Lung (tissue), 12 donors: ENCODE measurements around the gene P2RY11. TPM values are rescaled to one million over a fixed set of nuclear protein-coding genes. Genes with fewer than 3 reads are reported as not detected.

Experiments used
- ATAC-seq: fragments of 200-7000 bp; cut with Tn5 transposase; one replicate; pipeline ENCODE4 v1.9.1; 2020; ENCODE audit warnings: moderate number of reproducible peaks; ENCODE audit not compliant: insufficient read depth, low FRiP score
- DNase-seq, 3 donors: peaks; one replicate each; pipeline ENCODE4 v3.0.0-alpha.2; 2013 to 2017
- H3K27ac ChIP-seq, 2 donors: one replicate each; pipeline ENCODE4 v1.5.1; 2013; ENCODE audit warnings: mild to moderate bottlenecking in 2 of 2, moderate library complexity in 2 of 2, control low read depth in 1 of 2, inconsistent platforms in 1 of 2, low read depth in 1 of 2, low read length in 1 of 2
- H3K27me3 ChIP-seq, 3 donors: one replicate each; pipeline ENCODE4 v1.5.1; 2013; ENCODE audit warnings: low read length in 2 of 3; ENCODE audit not compliant: control insufficient read depth in 3 of 3, insufficient read depth in 3 of 3
- H3K36me3 ChIP-seq, 4 donors: one replicate each; pipeline ENCODE4 v1.5.1; 2013; ENCODE audit warnings: low read length in 4 of 4, mild to moderate bottlenecking in 1 of 4, moderate library complexity in 1 of 4; ENCODE audit not compliant: control insufficient read depth in 4 of 4, insufficient read depth in 4 of 4
- H3K4me1 ChIP-seq, 5 donors: one replicate each; pipeline ENCODE4 v1.5.1; 2013; ENCODE audit warnings: low read length in 5 of 5, mild to moderate bottlenecking in 2 of 5, moderate library complexity in 1 of 5; ENCODE audit not compliant: control insufficient read depth in 5 of 5, insufficient read depth in 5 of 5
- H3K4me3 ChIP-seq: one replicate; pipeline ENCODE4 v1.5.1; 2013; ENCODE audit warnings: mild to moderate bottlenecking, control low read depth, moderate library complexity
- H3K9ac ChIP-seq, 2 donors: one replicate each; pipeline ENCODE4 v1.5.1; 2013; ENCODE audit warnings: low read length in 2 of 2, control low read depth in 1 of 2; ENCODE audit not compliant: insufficient read depth in 1 of 2
- H3K9me3 ChIP-seq, 4 donors: one replicate each; pipeline ENCODE4 v1.5.1; 2013; ENCODE audit warnings: low read length in 3 of 4, mild to moderate bottlenecking in 1 of 4, moderate library complexity in 1 of 4; ENCODE audit not compliant: control insufficient read depth in 4 of 4, insufficient read depth in 3 of 4
- CTCF ChIP-seq: IDR thresholded peaks from 2 replicates; pipeline ENCODE4 v1.5.1; 2012; ENCODE audit warnings: mild to moderate bottlenecking; ENCODE audit errors: control extremely low read depth, extremely low read depth
- WGBS, 2 donors: extraction: QIAGEN DNeasy Blood & Tissue Kit; methylation state at CpG; one replicate each; pipeline ENCODE4 v1.1.7; 2013; 5-methylcytosine and 5-hydroxymethylcytosine counted together
- polyA plus RNA-seq, 2 donors: library from polyadenylated mRNA; stranded (reverse); fragments of 200-250 nt; gene quantifications; one replicate each; pipeline ENCODE4 v1.2.1, GENCODE V29; 2013
- total RNA-seq, 2 donors: library from RNA; depleted of rRNA in 1 of 2; stranded (reverse); fragments of >200 nt in 1 of 2; gene quantifications; one replicate each; pipeline ENCODE4 v1.2.1, GENCODE V29; 2014 to 2021
- donor health status: control.
- donor health status: control.
- donor health status: Bipolar disorder and iron deficiency.
- donor health status: healthy.
- donor health status: DM: yes; HTN: yes; CAD: no.

The P2RY11 gene
- total and polyA plus RNA-seq, 4 donors: 3.3 to 19.0 (median 13.5) TPM

GRCh38 chr19:10107254-10107653 lies 4.2 kb upstream of the P2RY11 start:
- Histone ChIP-seq H3K4me1 (peaks cover 0 to 23% (median 5%) of the 10 kb centered on the region in 5 donors), H3K9me3 (no peaks in the 10 kb centered on the region), H3K27me3 (no peaks in the 10 kb centered on the region), H3K4me3 (peak overlapping the region; percentile 23), H3K9ac (peak overlapping the region in 1 of 2 donors; percentile 63), H3K27ac (no peak overlapping the region), H3K36me3 (peaks cover 11 to 35% (median 18%) of the 10 kb centered on the region in 4 donors)
- DNase-seq (no peak), ATAC-seq (no peak)
- no peak for TF ChIP-seq CTCF
- WGBS, 2 donors: 78 to 87% methylated on average over 10 of the region's 10 CpGs

DNA sequence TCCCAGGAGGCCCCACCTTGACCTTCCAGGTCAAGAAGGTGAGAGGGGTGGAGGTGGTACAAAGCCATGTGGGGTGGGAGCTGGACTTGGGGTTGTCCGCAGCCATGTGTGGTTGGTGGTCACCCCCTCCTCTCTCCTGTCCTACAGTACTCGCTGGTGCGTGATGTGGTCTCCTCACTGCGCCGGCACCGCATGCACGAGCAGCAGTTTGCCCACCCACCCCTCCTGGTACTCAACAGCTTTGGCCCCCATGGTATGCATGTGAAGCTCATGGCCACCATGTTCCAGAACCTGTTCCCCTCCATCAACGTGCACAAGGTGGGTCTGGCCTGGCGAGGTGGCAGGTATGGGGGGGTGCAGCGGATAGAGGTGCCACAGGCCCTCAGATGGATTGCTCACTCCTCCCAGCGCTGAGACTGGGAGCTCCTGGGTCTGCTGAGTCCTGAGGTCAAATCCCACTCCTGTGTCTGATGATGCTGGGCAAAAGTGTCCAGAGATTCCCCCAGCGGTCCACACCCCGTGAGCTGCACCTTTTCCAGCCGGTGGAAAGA lies 3.6 kb upstream of the P2RY11 start:
- H3K4me3 ChIP-seq: no peak overlapping the region
- peaks cover 11 to 35% (median 18%) of the 10 kb centered on the region in 4 donors for H3K36me3 ChIP-seq
- no peaks in the 10 kb centered on the region for H3K9me3 ChIP-seq
- no peak overlapping the region for H3K27ac ChIP-seq
- no peak for DNase-seq
- no peak for ATAC-seq
- 90 to 97% methylated on average over 14 of the region's 14 CpGs for WGBS, 2 donors
- H3K4me1 ChIP-seq: peaks cover 0 to 18% (median 5%) of the 10 kb centered on the region in 5 donors
- H3K9ac ChIP-seq: no peak overlapping the region
- H3K27me3 ChIP-seq: no peaks in the 10 kb centered on the region
- TF ChIP-seq CTCF: no peak

GRCh38 chr19:10109528-10109927 lies 2.0 kb upstream of the P2RY11 start:
- Histone ChIP-seq H3K9ac (no peak overlapping the region), H3K4me1 (peaks cover 0 to 18% (median 5%) of the 10 kb centered on the region in 5 donors), H3K36me3 (peaks cover 11 to 45% (median 21%) of the 10 kb centered on the region in 4 donors), H3K27me3 (no peaks in the 10 kb centered on the region), H3K27ac (no peak overlapping the region), H3K4me3 (no peak overlapping the region), H3K9me3 (no peaks in the 10 kb centered on the region)
- no peak for DNase-seq
- ATAC-seq: no peak
- 92 to 93% methylated on average over 14 of the region's 14 CpGs for WGBS, 2 donors
- no peak for TF ChIP-seq CTCF
